ENCODE results near the gene PRKCSH. TPM values are rescaled to one million over a fixed set of nuclear protein-coding genes. Genes with fewer than 3 reads are reported as not detected.

The PRKCSH gene, protein sequence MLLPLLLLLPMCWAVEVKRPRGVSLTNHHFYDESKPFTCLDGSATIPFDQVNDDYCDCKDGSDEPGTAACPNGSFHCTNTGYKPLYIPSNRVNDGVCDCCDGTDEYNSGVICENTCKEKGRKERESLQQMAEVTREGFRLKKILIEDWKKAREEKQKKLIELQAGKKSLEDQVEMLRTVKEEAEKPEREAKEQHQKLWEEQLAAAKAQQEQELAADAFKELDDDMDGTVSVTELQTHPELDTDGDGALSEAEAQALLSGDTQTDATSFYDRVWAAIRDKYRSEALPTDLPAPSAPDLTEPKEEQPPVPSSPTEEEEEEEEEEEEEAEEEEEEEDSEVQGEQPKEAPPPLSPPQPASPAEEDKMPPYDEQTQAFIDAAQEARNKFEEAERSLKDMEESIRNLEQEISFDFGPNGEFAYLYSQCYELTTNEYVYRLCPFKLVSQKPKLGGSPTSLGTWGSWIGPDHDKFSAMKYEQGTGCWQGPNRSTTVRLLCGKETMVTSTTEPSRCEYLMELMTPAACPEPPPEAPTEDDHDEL
- total RNA-seq = 100 to 1,000 TPM; 142 to 198 (median 178) TPM

DNA sequence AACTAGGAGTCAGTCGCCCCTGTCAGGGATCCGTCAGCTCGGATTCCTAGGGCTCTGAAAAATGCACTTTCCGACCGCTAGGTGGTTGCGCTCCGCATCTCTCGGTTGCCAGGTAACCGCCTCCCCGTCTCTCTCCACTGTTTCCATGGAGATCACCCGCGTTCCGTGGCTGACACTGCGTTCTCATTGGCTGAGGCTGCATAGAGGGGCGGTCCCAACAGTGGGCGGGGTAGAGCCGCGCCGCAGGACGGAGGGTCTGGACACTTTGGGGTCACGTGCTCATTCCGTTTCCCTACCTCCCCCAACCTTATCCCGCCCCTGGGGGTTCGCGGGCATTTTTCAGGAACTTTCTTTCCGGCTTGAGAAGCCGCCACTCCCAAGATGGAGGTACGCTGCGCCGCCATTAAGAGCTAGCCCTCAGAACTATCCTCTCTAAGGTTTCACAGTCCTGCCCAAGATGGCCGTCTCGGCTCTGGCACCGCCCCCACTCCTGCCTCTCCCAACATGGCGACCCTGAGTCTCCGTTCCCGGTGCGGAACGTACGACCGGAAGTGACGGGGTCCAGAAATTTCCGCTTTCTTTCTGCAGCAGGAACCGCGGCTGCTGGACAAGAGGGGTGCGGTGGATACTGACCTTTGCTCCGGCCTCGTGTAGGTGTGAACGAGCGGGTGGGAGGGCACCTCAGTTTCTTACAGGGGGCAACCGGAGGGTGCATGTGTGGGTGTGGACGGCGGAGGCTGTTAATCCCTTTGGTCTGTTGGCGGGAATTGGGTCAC, at the start of gene PRKCSH, which contains the start of gene ODAD3:
Gene PRKCSH (plus strand): TSS at position 579 of the 776 bp plus-strand sequence. CDS start 483 bp downstream, outside the sequence.
Gene ODAD3 (minus strand): TSS at position 65 of the 776 bp plus-strand sequence. CDS start 105 bp downstream, outside the sequence.
- TF ChIP-seq, protein P1, sequence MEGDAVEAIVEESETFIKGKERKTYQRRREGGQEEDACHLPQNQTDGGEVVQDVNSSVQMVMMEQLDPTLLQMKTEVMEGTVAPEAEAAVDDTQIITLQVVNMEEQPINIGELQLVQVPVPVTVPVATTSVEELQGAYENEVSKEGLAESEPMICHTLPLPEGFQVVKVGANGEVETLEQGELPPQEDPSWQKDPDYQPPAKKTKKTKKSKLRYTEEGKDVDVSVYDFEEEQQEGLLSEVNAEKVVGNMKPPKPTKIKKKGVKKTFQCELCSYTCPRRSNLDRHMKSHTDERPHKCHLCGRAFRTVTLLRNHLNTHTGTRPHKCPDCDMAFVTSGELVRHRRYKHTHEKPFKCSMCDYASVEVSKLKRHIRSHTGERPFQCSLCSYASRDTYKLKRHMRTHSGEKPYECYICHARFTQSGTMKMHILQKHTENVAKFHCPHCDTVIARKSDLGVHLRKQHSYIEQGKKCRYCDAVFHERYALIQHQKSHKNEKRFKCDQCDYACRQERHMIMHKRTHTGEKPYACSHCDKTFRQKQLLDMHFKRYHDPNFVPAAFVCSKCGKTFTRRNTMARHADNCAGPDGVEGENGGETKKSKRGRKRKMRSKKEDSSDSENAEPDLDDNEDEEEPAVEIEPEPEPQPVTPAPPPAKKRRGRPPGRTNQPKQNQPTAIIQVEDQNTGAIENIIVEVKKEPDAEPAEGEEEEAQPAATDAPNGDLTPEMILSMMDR (IDR thresholded peaks at IDR 0.05) = peak; percentile 75 to 99 (median 96)
- peak in 1 of 2 donors; percentile 66 for TF ChIP-seq POLR2A (IDR thresholded peaks at IDR 0.05)
- H3K36me3 ChIP-seq = peaks cover 19 to 24% of the 10 kb centered on the region in 2 donors
- intact Hi-C loops (cut with DNase I) = loop anchor here (5.0 kb wide), 1 partner anchor 53 kb away; the partner anchor contains the start of gene EPOR
- WGBS, 2 donors = 0 to 1% methylated on average over 25 to 30 of the region's 53 CpGs
- H3K4me1 ChIP-seq = peaks cover 15 to 16% of the 10 kb centered on the region in 2 donors
- H3K27ac ChIP-seq = peak within 1 kb of the TSS; percentile 16 to 80 (median 56)
- no peaks in the 10 kb centered on the region for H3K27me3 ChIP-seq
- H3K4me3 ChIP-seq (replicated peaks in 1 of 3) = peak within 1 kb of the TSS; percentile 15 to 60 (median 51)
- DNase-seq = peak; percentile 100
- H3K9me3 ChIP-seq = no peaks in the 10 kb centered on the region

DNA sequence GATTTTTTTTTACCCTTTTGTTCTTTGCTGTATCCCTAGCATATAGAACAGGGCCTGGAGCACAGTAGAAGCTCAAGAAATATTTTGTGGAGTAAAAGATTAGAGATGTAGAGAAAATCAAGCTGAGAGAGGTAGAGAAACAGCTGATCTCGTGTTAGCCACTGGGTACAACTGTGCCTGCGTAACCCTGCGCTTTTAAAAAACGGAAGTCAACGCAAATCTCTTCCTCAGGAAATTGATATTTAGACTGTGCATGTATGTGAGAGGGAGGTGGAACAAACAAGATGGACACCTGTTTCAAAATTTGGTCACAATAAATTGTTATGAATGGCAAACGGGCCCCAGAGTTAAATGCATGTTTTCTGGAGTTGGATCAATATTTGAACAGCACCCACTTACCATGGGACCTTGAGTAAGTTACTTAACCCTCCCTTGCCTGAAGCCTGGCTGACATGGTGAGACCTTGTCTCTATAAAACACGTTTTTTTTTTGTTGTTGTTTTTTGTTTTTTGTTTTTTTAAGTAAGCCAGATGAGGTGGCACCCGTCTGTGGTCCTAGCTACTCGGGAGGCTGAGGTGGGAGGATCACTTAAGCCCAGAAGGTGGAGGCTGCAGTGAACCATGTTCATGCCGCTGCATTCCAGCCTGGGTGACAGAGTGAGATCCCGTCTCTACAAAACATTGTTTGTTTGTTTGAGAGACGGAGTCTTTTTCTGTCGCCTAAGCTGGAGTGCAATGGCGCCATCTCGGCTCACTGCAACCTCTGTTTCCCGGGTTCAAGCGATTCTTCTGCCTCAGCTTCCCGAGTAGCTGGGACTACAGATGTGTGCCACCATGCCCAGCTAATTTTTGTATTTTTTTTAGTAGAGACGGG, 48.0 kb upstream of the PRKCSH start:
- intact Hi-C loops (cut with DNase I) = no loop called here

DNA sequence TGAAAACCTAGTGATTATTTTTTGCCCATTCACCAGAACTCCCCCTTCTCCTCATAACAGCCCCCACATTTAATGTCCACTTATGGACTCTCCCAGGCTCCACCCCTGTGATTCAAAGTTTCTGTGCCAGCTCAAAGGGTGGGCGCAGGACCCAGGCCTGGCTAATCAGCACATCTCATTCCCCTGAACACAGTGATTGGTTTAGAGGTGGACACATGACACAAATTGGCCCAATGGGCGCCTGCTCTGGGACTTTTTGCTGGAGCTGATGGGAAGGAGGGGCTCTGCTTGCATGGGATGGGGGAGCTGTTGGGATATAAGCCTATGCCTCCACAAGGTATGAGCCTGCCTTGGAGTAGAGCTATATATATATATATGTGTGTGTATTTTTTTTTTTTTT, 45.1 kb upstream of the PRKCSH start:
- no peak overlapping the region for H3K27ac ChIP-seq
- H3K4me1 ChIP-seq = no peaks in the 10 kb centered on the region
- H3K9me3 ChIP-seq = no peaks in the 10 kb centered on the region
- no peak overlapping the region for H3K4me3 ChIP-seq (replicated peaks in 1 of 3)
- no peak for TF ChIP-seq POLR2A (IDR thresholded peaks at IDR 0.05)
- TF ChIP-seq, protein P1 (IDR thresholded peaks at IDR 0.05) = no peak
- H3K36me3 ChIP-seq = peaks cover 5 to 6% of the 10 kb centered on the region in 2 donors
- intact Hi-C loops (cut with DNase I) = no loop called here
- DNase-seq = no peak
- WGBS, 2 donors = 93 to 96% methylated on average over 2 of the region's 2 CpGs
- no peaks in the 10 kb centered on the region for H3K27me3 ChIP-seq

More for the DNA sequence above, 48.0 kb upstream of the PRKCSH start:
- DNase-seq = no peak
- Histone ChIP-seq H3K4me1 (peaks cover 9 to 22% of the 10 kb centered on the region in 2 donors), H3K27me3 (no peaks in the 10 kb centered on the region), H3K27ac (no peak overlapping the region), H3K9me3 (no peaks in the 10 kb centered on the region), H3K4me3 (replicated peaks in 1 of 3) (no peak overlapping the region), H3K36me3 (no peaks in the 10 kb centered on the region)
- 72 to 79% methylated on average over 19 of the region's 19 CpGs for WGBS, 2 donors
- TF ChIP-seq, protein P1 (IDR thresholded peaks at IDR 0.05) = no peak
- no peak for TF ChIP-seq POLR2A (IDR thresholded peaks at IDR 0.05)

DNA sequence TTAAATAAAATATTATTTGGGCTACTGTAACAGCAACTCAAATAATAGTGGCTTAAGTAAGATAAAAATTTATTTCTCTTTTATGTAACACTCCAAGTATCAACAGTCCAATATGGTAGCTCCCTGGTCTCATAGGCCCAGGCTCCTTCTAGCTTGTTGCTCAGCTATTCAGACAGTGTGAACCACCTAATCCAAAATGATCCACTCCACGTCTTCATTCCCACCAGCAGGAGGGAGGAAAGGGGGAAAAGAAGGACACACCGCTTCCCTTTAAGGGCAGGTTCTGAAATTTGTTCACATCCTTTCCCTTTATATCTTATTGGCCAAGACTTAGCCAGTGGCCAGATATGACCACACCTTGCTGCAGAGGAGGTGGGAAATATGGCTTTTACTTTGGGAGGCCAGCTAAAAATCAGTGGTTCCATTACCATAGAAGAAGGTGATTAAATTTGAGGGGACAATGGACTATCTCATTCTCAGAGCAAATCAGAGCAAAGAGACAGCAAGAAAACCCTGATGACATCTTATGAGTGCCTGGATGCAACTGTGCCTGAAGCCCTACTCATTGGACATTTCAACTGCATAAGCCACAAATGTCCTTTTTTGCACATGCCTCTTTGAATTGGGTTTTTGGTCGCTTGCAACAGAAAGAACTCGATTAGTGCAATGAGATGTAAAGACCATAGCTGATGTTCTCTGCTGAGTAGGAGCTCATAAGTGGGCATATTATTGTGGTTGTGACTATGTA, 44.3 kb upstream of the PRKCSH start:
- TF ChIP-seq, protein P1 (IDR thresholded peaks at IDR 0.05) = no peak
- no peak for TF ChIP-seq POLR2A (IDR thresholded peaks at IDR 0.05)
- H3K4me3 ChIP-seq (replicated peaks in 1 of 3) = no peak overlapping the region
- H3K27me3 ChIP-seq = no peaks in the 10 kb centered on the region
- intact Hi-C loops (cut with DNase I) = no loop called here
- no peak for DNase-seq
- peaks cover 5 to 6% of the 10 kb centered on the region in 2 donors for H3K36me3 ChIP-seq
- WGBS, 2 donors = 84 to 85% methylated on average over 4 of the region's 4 CpGs
- no peaks in the 10 kb centered on the region for H3K9me3 ChIP-seq
- no peaks in the 10 kb centered on the region for H3K4me1 ChIP-seq
- no peak overlapping the region for H3K27ac ChIP-seq
